Measurements from ENCODE around the gene HMG20B.

Gene HMG20B

GRCh38 chr19:3607303-3608078 lies 34.7 kb downstream of the HMG20B start:
- no peak for DNase-seq (ENCODE audit: low spot score)

GRCh38 chr19:3608079-3608641 lies 35.4 kb downstream of the HMG20B start:
- DNase-seq (ENCODE audit: low spot score), result no peak

- DNase-seq (ENCODE audit: low spot score), result no peak
These were observed 36.1 kb downstream of the HMG20B start for GRCh38 chr19:3608750-3609322.

GRCh38 chr19:3609779-3610719 lies 37.3 kb downstream of the HMG20B start:
- no peak for DNase-seq (ENCODE audit: low spot score)

GRCh38 chr19:3610745-3611717 lies 38.3 kb downstream of the HMG20B start:
- no peak for DNase-seq (ENCODE audit: low spot score)

- DNase-seq (ENCODE audit: low spot score), result no peak
These were observed 39.1 kb downstream of the HMG20B start for GRCh38 chr19:3611841-3612240.

GRCh38 chr19:3612330-3612729 lies 39.6 kb downstream of the HMG20B start:
- DNase-seq (ENCODE audit: low spot score), result no peak

GRCh38 chr19:3612901-3613741 lies 40.4 kb downstream of the HMG20B start:
- no peak for DNase-seq (ENCODE audit: low spot score)

- DNase-seq (ENCODE audit: low spot score), result no peak
These were observed 41.3 kb downstream of the HMG20B start for GRCh38 chr19:3613818-3614661.

- no peak for DNase-seq (ENCODE audit: low spot score)
These were observed 42.2 kb downstream of the HMG20B start for GRCh38 chr19:3614858-3615505.

- DNase-seq (ENCODE audit: low spot score), result no peak
These were observed 42.9 kb downstream of the HMG20B start for GRCh38 chr19:3615524-3616135.

GRCh38 chr19:3617463-3617862 lies 44.7 kb downstream of the HMG20B start:
- no peak for DNase-seq (ENCODE audit: low spot score)

GRCh38 chr19:3618144-3618810 lies 45.5 kb downstream of the HMG20B start:
- peak; percentile 47 for DNase-seq (ENCODE audit: low spot score)

GRCh38 chr19:3618811-3619630 lies 46.3 kb downstream of the HMG20B start:
- no peak for DNase-seq (ENCODE audit: low spot score)

GRCh38 chr19:3619631-3620012 lies 46.9 kb downstream of the HMG20B start:
- DNase-seq (ENCODE audit: low spot score), result no peak

- DNase-seq (ENCODE audit: low spot score), result no peak
These were observed 47.5 kb downstream of the HMG20B start for GRCh38 chr19:3620145-3620816.
